Naive B cell (primary cell): Measurements from ENCODE around the gene ARHGAP18. TPM values are rescaled to one million over a fixed set of nuclear protein-coding genes. Genes with fewer than 3 reads are reported as not detected.

Experiments used
- ATAC-seq, 2 donors: fragments of 150-1000 bp; cut with Tn5 transposase; 2 replicates each; pipeline ENCODE4 v1.10.0; 2021; ENCODE audit warnings: low read depth in 2 of 2, mild to moderate bottlenecking in 2 of 2, moderate library complexity in 2 of 2
- DNase-seq: peaks from one replicate; pipeline ENCODE4 v3.0.0; 2022
- H3K27ac Mint-ChIP-seq, 6 donors: one replicate each; pipeline ENCODE4 v1.8.0; 2020 to 2022; ENCODE audit warnings: mild to moderate bottlenecking in 6 of 6, mixed read lengths in 6 of 6, moderate library complexity in 5 of 6, inconsistent platforms in 2 of 6
- H3K27me3 Mint-ChIP-seq, 3 donors: one replicate each; pipeline ENCODE4 v1.8.0; 2021 to 2022; ENCODE audit warnings: mixed read lengths in 3 of 3, mild to moderate bottlenecking in 1 of 3
- H3K36me3 Mint-ChIP-seq, 2 donors: one replicate each; pipeline ENCODE4 v1.8.0; 2020 to 2022; ENCODE audit warnings: mixed read lengths in 2 of 2, inconsistent platforms in 1 of 2, mild to moderate bottlenecking in 1 of 2
- H3K4me1 Mint-ChIP-seq, 3 donors: one replicate each; pipeline ENCODE4 v1.8.0; 2020 to 2022; ENCODE audit warnings: mixed read lengths in 3 of 3, inconsistent platforms in 1 of 3, mild to moderate bottlenecking in 1 of 3, moderate library complexity in 1 of 3
- H3K4me3 Mint-ChIP-seq, 8 donors: one replicate each; pipeline ENCODE4 v1.8.0; 2020 to 2022; ENCODE audit warnings: mild to moderate bottlenecking in 8 of 8, mixed read lengths in 8 of 8, moderate library complexity in 8 of 8, inconsistent platforms in 2 of 8
- H3K9me3 Mint-ChIP-seq, 7 donors: one replicate each; pipeline ENCODE4 v1.8.0; 2020 to 2022; ENCODE audit warnings: mixed read lengths in 7 of 7, mild to moderate bottlenecking in 5 of 7, inconsistent platforms in 2 of 7, moderate library complexity in 1 of 7
- polyA plus RNA-seq, 6 donors: library from polyadenylated mRNA; unstranded; fragments of 300-500 nt; fragmentation: Illumina TruSeq; gene quantifications; one replicate each; pipeline ENCODE4 v1.2.3, GENCODE V29; 2021; ENCODE audit warnings: low read depth in 6 of 6

ARHGAP18 gene
- polyA plus RNA-seq, 6 donors from 2014 or later, result 0.84 to 4.0 (median 3.0) TPM

- Mint-ChIP-seq H3K27me3 (no peaks in the 10 kb centered on the region), H3K9me3 (no peaks in the 10 kb centered on the region), H3K27ac (no peak overlapping the region), H3K36me3 (no peaks in the 10 kb centered on the region), H3K4me3 (no peak overlapping the region), H3K4me1 (peaks cover 0 to 7% (median 5%) of the 10 kb centered on the region in 3 donors)
- ATAC-seq (no peak), DNase-seq (no peak)
Measured at GRCh38 chr6:129665555-129665954, 44.4 kb downstream of the ARHGAP18 start.

- Mint-ChIP-seq H3K9me3 (peaks cover 0 to 2% (median 0%) of the 10 kb centered on the region in 7 donors), H3K4me1 (peaks cover 0 to 7% (median 5%) of the 10 kb centered on the region in 3 donors), H3K4me3 (no peak overlapping the region), H3K36me3 (no peaks in the 10 kb centered on the region), H3K27me3 (no peaks in the 10 kb centered on the region), H3K27ac (peak overlapping the region in 1 of 6 donors; percentile 12)
- ATAC-seq, result no peak
- no peak for DNase-seq
Measured at GRCh38 chr6:129663531-129663930, 46.4 kb downstream of the ARHGAP18 start.

GRCh38 chr6:129662980-129663431 is 47.0 kb downstream of the ARHGAP18 start:
- H3K9me3 Mint-ChIP-seq, result peaks cover 0 to 2% (median 0%) of the 10 kb centered on the region in 7 donors
- H3K27me3 Mint-ChIP-seq, result no peaks in the 10 kb centered on the region
- H3K4me3 Mint-ChIP-seq, result no peak overlapping the region
- DNase-seq (no peak), ATAC-seq (no peak)
- peaks cover 0 to 7% (median 5%) of the 10 kb centered on the region in 3 donors for H3K4me1 Mint-ChIP-seq
- H3K27ac Mint-ChIP-seq, result peak overlapping the region in 1 of 6 donors; percentile 12
- no peaks in the 10 kb centered on the region for H3K36me3 Mint-ChIP-seq

- Mint-ChIP-seq H3K4me3 (no peak overlapping the region), H3K36me3 (no peaks in the 10 kb centered on the region)
- DNase-seq, result no peak
Measured at GRCh38 chr6:129662406-129662766, 47.6 kb downstream of the ARHGAP18 start.

GRCh38 chr6:129661536-129662405 is 48.2 kb downstream of the ARHGAP18 start:
- Mint-ChIP-seq H3K9me3 (peaks cover 0 to 2% (median 0%) of the 10 kb centered on the region in 7 donors), H3K4me1 (peaks cover 0 to 7% (median 5%) of the 10 kb centered on the region in 3 donors), H3K27me3 (no peaks in the 10 kb centered on the region), H3K36me3 (no peaks in the 10 kb centered on the region), H3K4me3 (no peak overlapping the region), H3K27ac (peak overlapping the region in 1 of 6 donors; percentile 26)
- ATAC-seq (no peak), DNase-seq (no peak)

More at GRCh38 chr6:129662406-129662766, 47.6 kb downstream of the ARHGAP18 start:
- H3K4me1 Mint-ChIP-seq, result peaks cover 0 to 7% (median 5%) of the 10 kb centered on the region in 3 donors
- H3K27me3 Mint-ChIP-seq, result no peaks in the 10 kb centered on the region
- H3K27ac Mint-ChIP-seq, result no peak overlapping the region
- H3K9me3 Mint-ChIP-seq, result peaks cover 0 to 2% (median 0%) of the 10 kb centered on the region in 7 donors
- no peak for ATAC-seq

GRCh38 chr6:129660346-129660676 is 49.7 kb downstream of the ARHGAP18 start:
- no peak overlapping the region for H3K27ac Mint-ChIP-seq
- DNase-seq (no peak), ATAC-seq (no peak)
- H3K36me3 Mint-ChIP-seq, result peaks cover 0 to 3% of the 10 kb centered on the region in 2 donors
- H3K4me1 Mint-ChIP-seq, result peaks cover 0 to 7% (median 5%) of the 10 kb centered on the region in 3 donors
- no peaks in the 10 kb centered on the region for H3K27me3 Mint-ChIP-seq
- peaks cover 0 to 2% (median 0%) of the 10 kb centered on the region in 7 donors for H3K9me3 Mint-ChIP-seq
- H3K4me3 Mint-ChIP-seq, result no peak overlapping the region

GRCh38 chr6:129659590-129660345 is 50.2 kb downstream of the ARHGAP18 start:
- no peak overlapping the region for H3K4me3 Mint-ChIP-seq
- ATAC-seq, result no peak
- peak overlapping the region in 1 of 6 donors; percentile 10 for H3K27ac Mint-ChIP-seq
- peaks cover 0 to 4% of the 10 kb centered on the region in 2 donors for H3K36me3 Mint-ChIP-seq
- H3K9me3 Mint-ChIP-seq, result peaks cover 0 to 2% (median 0%) of the 10 kb centered on the region in 7 donors
- H3K27me3 Mint-ChIP-seq, result no peaks in the 10 kb centered on the region
- DNase-seq, result no peak
- peaks cover 0 to 7% (median 5%) of the 10 kb centered on the region in 3 donors for H3K4me1 Mint-ChIP-seq

GRCh38 chr6:129659167-129659566 is 50.8 kb downstream of the ARHGAP18 start:
- DNase-seq (no peak), ATAC-seq (no peak)
- H3K36me3 Mint-ChIP-seq, result peaks cover 0 to 4% of the 10 kb centered on the region in 2 donors
- H3K4me3 Mint-ChIP-seq, result no peak overlapping the region
- H3K27me3 Mint-ChIP-seq, result no peaks in the 10 kb centered on the region
- no peak overlapping the region for H3K27ac Mint-ChIP-seq
- H3K4me1 Mint-ChIP-seq, result peaks cover 0 to 7% (median 5%) of the 10 kb centered on the region in 3 donors
- peaks cover 0 to 2% (median 0%) of the 10 kb centered on the region in 7 donors for H3K9me3 Mint-ChIP-seq

GRCh38 chr6:129657483-129657882 is 52.5 kb downstream of the ARHGAP18 start:
- ATAC-seq, result no peak
- Mint-ChIP-seq H3K9me3 (peaks cover 0 to 2% (median 0%) of the 10 kb centered on the region in 7 donors), H3K36me3 (peaks cover 0 to 4% of the 10 kb centered on the region in 2 donors), H3K4me3 (no peak overlapping the region), H3K27ac (no peak overlapping the region), H3K4me1 (peaks cover 0 to 7% (median 5%) of the 10 kb centered on the region in 3 donors), H3K27me3 (no peaks in the 10 kb centered on the region)
- no peak for DNase-seq

- Mint-ChIP-seq H3K27me3 (no peaks in the 10 kb centered on the region), H3K9me3 (peaks cover 0 to 2% (median 0%) of the 10 kb centered on the region in 7 donors), H3K27ac (no peak overlapping the region), H3K4me1 (peaks cover 0 to 11% (median 4%) of the 10 kb centered on the region in 3 donors), H3K4me3 (no peak overlapping the region), H3K36me3 (peaks cover 0 to 4% of the 10 kb centered on the region in 2 donors)
- ATAC-seq (no peak), DNase-seq (no peak)
Measured at GRCh38 chr6:129655334-129655733, 54.6 kb downstream of the ARHGAP18 start.

- DNase-seq, result no peak
- no peak overlapping the region for H3K4me3 Mint-ChIP-seq
- peaks cover 0 to 4% of the 10 kb centered on the region in 2 donors for H3K36me3 Mint-ChIP-seq
- peaks cover 0 to 11% (median 4%) of the 10 kb centered on the region in 3 donors for H3K4me1 Mint-ChIP-seq
- no peak for ATAC-seq
- no peaks in the 10 kb centered on the region for H3K9me3 Mint-ChIP-seq
- no peaks in the 10 kb centered on the region for H3K27me3 Mint-ChIP-seq
- H3K27ac Mint-ChIP-seq, result peak overlapping the region in 2 of 6 donors; percentile 13 to 43
Measured at GRCh38 chr6:129653746-129654145, 56.2 kb downstream of the ARHGAP18 start.

- Mint-ChIP-seq H3K4me3 (no peak overlapping the region), H3K4me1 (peaks cover 0 to 11% (median 4%) of the 10 kb centered on the region in 3 donors), H3K27me3 (no peaks in the 10 kb centered on the region), H3K36me3 (peaks cover 0 to 4% of the 10 kb centered on the region in 2 donors), H3K9me3 (no peaks in the 10 kb centered on the region), H3K27ac (peak overlapping the region in 1 of 6 donors; percentile 43)
- ATAC-seq (no peak), DNase-seq (no peak)
Measured at GRCh38 chr6:129653229-129653628, 56.7 kb downstream of the ARHGAP18 start.

GRCh38 chr6:129651291-129651691 is 58.7 kb downstream of the ARHGAP18 start:
- Mint-ChIP-seq H3K4me3 (no peak overlapping the region), H3K9me3 (no peaks in the 10 kb centered on the region), H3K27me3 (no peaks in the 10 kb centered on the region), H3K36me3 (peaks cover 0 to 4% of the 10 kb centered on the region in 2 donors), H3K27ac (no peak overlapping the region), H3K4me1 (peaks cover 0 to 11% (median 4%) of the 10 kb centered on the region in 3 donors)
- ATAC-seq, result no peak
- DNase-seq, result no peak
